ENCODE data around the gene DEFB131A. TPM values are rescaled to one million over a fixed set of nuclear protein-coding genes. Genes with fewer than 3 reads are reported as not detected.
"Not testable (repeated sequence)": the region's sequence is repeated elsewhere in the genome, so short reads cannot be mapped to it uniquely, and the experiment has no call there.

The DEFB131A gene, protein sequence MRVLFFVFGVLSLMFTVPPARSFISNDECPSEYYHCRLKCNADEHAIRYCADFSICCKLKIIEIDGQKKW
- polyA plus RNA-seq (2013, experiment 1 of 2): not detected
- polyA plus RNA-seq (2013, experiment 2 of 2): not detected

DNA sequence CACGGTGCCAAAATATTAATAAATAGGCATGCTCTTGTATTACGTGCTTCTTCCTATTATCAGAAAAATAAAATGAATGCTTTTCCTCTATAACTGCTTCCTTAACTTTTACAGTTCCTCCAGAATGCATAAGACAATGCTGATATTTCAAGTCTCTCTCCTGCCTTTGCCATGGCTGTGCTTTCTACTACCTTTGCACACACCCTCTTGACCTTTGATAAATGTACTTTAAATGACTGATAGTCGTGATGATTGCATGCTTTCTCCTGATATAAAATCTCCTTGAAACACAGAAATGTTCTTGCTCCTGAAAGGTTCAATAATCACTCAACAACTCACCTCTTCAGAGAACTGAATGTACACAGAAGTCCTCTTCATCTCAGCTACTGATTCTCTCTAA, at the start of gene DEFB131A:
Gene DEFB131A (plus strand): TSS at position 301 of the 400 bp plus-strand sequence. CDS start 120 bp downstream, outside the sequence.
- not testable (repeated sequence) for H2BK12ac ChIP-seq (ENCODE audit: low read length); H4K8ac ChIP-seq (ENCODE audit: low read depth, low read length); H3K27ac ChIP-seq (replicated peaks; ENCODE audit: low read length); H3K23ac ChIP-seq (ENCODE audit: low read depth, low read length, poor library complexity); H2BK15ac ChIP-seq (ENCODE audit: low read length); H2AK5ac ChIP-seq (ENCODE audit: low read depth, low read length); H3K4me3 ChIP-seq (ENCODE audit: low read length in 2 of 2); H3K36me3 ChIP-seq (replicated peaks in 1 of 2; ENCODE audit: control insufficient read depth in 2 of 2, insufficient read depth in 2 of 2, low read length in 2 of 2); H3K9me3 ChIP-seq (replicated peaks in 1 of 2; ENCODE audit: control insufficient read depth in 2 of 2, insufficient read depth in 1 of 2, low read depth in 1 of 2, low read length in 2 of 2); H3K14ac ChIP-seq (ENCODE audit: low read length); H4K91ac ChIP-seq (ENCODE audit: low read depth, low read length, poor library complexity); H2BK5ac ChIP-seq (ENCODE audit: low read length); H3K27me3 ChIP-seq (ENCODE audit: control insufficient read depth in 3 of 3, insufficient read depth in 3 of 3, low read depth in 1 of 3, low read length in 3 of 3); H3K4me2 ChIP-seq (ENCODE audit: insufficient read depth, low read length, poor library complexity, severe bottlenecking); H3K9ac ChIP-seq (ENCODE audit: low read depth, low read length, poor library complexity); H3K79me1 ChIP-seq (ENCODE audit: low read depth, low read length); H3K4ac ChIP-seq (ENCODE audit: low read length); H2BK120ac ChIP-seq (ENCODE audit: low read depth, low read length); DNase-seq (ENCODE audit: low spot score); H3K18ac ChIP-seq (ENCODE audit: low read length); H3K4me1 ChIP-seq (ENCODE audit: control insufficient read depth in 2 of 2, insufficient read depth in 1 of 2, low read depth in 1 of 2, low read length in 2 of 2); H2AFZ ChIP-seq (ENCODE audit: low read length)
- no CpG with 5 or more reads among the region's 3 CpGs for WGBS, 2 donors (ENCODE audit: extremely low coverage in 2 of 2, insufficient read length in 2 of 2, insufficient replicate concordance in 1 of 2)

DNA sequence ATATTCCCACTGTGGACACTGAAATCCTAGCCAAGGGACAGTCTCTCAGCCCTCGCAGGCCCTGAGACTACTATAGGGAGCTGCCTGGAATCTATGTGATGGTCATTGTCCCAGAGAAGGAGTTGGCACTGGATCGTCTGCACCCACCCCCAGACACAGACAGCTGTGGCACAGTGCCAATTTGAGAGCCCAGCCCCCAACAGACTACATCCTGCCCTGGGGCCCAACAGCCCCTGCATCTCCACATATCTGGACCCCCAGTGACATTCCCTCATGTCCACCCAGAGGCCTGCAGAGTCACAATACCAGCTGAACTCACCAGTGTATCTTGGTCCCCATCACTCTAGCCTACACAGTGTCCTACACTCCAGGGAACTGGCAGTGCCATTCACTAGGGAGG, 38.4 kb upstream of the DEFB131A start:
- not testable (repeated sequence) for H3K4ac ChIP-seq (ENCODE audit: low read length); H3K27me3 ChIP-seq (ENCODE audit: control insufficient read depth in 3 of 3, insufficient read depth in 3 of 3, low read depth in 1 of 3, low read length in 3 of 3); H4K91ac ChIP-seq (ENCODE audit: low read depth, low read length, poor library complexity); H2BK15ac ChIP-seq (ENCODE audit: low read length); H3K79me1 ChIP-seq (ENCODE audit: low read depth, low read length); H3K27ac ChIP-seq (replicated peaks; ENCODE audit: low read length); H4K8ac ChIP-seq (ENCODE audit: low read depth, low read length); H2AK5ac ChIP-seq (ENCODE audit: low read depth, low read length); H3K23ac ChIP-seq (ENCODE audit: low read depth, low read length, poor library complexity); H3K4me3 ChIP-seq (ENCODE audit: low read length in 2 of 2); H2AFZ ChIP-seq (ENCODE audit: low read length); H3K9ac ChIP-seq (ENCODE audit: low read depth, low read length, poor library complexity); H2BK120ac ChIP-seq (ENCODE audit: low read depth, low read length); H2BK5ac ChIP-seq (ENCODE audit: low read length); H3K4me1 ChIP-seq (ENCODE audit: control insufficient read depth in 2 of 2, insufficient read depth in 1 of 2, low read depth in 1 of 2, low read length in 2 of 2); H3K14ac ChIP-seq (ENCODE audit: low read length); DNase-seq (ENCODE audit: low spot score); H3K4me2 ChIP-seq (ENCODE audit: insufficient read depth, low read length, poor library complexity, severe bottlenecking); H2BK12ac ChIP-seq (ENCODE audit: low read length); H3K9me3 ChIP-seq (replicated peaks in 1 of 2; ENCODE audit: control insufficient read depth in 2 of 2, insufficient read depth in 1 of 2, low read depth in 1 of 2, low read length in 2 of 2); H3K18ac ChIP-seq (ENCODE audit: low read length); H3K36me3 ChIP-seq (replicated peaks in 1 of 2; ENCODE audit: control insufficient read depth in 2 of 2, insufficient read depth in 2 of 2, low read length in 2 of 2)
- WGBS, 2 donors (ENCODE audit: extremely low coverage in 2 of 2, insufficient read length in 2 of 2, insufficient replicate concordance in 1 of 2): no CpG with 5 or more reads among the region's 2 CpGs

DNA sequence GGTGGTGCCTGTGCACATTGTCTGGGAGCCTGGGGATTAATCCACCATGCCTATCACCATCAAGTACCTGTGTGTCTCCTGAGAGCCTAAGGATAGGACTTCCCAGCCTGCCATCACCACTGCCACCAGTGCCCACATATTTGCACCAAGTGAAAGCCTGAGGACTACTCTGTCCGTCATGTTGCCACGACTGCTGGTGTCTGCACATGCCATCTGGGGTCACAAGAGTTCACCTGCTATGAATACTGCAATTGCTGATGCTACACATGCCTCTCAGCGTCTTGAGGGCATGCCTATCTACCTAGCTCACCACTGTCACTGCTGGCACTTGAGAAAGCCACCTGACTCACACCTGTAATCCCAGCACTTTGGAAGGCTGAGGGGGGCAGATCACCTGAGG, 37.7 kb upstream of the DEFB131A start:
- H3K18ac ChIP-seq (ENCODE audit: low read length); H3K79me1 ChIP-seq (ENCODE audit: low read depth, low read length); H3K9me3 ChIP-seq (replicated peaks in 1 of 2; ENCODE audit: control insufficient read depth in 2 of 2, insufficient read depth in 1 of 2, low read depth in 1 of 2, low read length in 2 of 2); H2BK12ac ChIP-seq (ENCODE audit: low read length); H3K9ac ChIP-seq (ENCODE audit: low read depth, low read length, poor library complexity); H2BK5ac ChIP-seq (ENCODE audit: low read length); H3K23ac ChIP-seq (ENCODE audit: low read depth, low read length, poor library complexity); H3K14ac ChIP-seq (ENCODE audit: low read length); DNase-seq (ENCODE audit: low spot score); H4K8ac ChIP-seq (ENCODE audit: low read depth, low read length); H3K4ac ChIP-seq (ENCODE audit: low read length); H3K4me1 ChIP-seq (ENCODE audit: control insufficient read depth in 2 of 2, insufficient read depth in 1 of 2, low read depth in 1 of 2, low read length in 2 of 2); H3K27me3 ChIP-seq (ENCODE audit: control insufficient read depth in 3 of 3, insufficient read depth in 3 of 3, low read depth in 1 of 3, low read length in 3 of 3); H2AFZ ChIP-seq (ENCODE audit: low read length); H2BK15ac ChIP-seq (ENCODE audit: low read length); H3K4me3 ChIP-seq (ENCODE audit: low read length in 2 of 2); H4K91ac ChIP-seq (ENCODE audit: low read depth, low read length, poor library complexity); H3K4me2 ChIP-seq (ENCODE audit: insufficient read depth, low read length, poor library complexity, severe bottlenecking); H2BK120ac ChIP-seq (ENCODE audit: low read depth, low read length); H3K27ac ChIP-seq (replicated peaks; ENCODE audit: low read length); H2AK5ac ChIP-seq (ENCODE audit: low read depth, low read length); H3K36me3 ChIP-seq (replicated peaks in 1 of 2; ENCODE audit: control insufficient read depth in 2 of 2, insufficient read depth in 2 of 2, low read length in 2 of 2): not testable (repeated sequence)
- no CpG with 5 or more reads among the region's 3 CpGs for WGBS, 2 donors (ENCODE audit: extremely low coverage in 2 of 2, insufficient read length in 2 of 2, insufficient replicate concordance in 1 of 2)

DNA sequence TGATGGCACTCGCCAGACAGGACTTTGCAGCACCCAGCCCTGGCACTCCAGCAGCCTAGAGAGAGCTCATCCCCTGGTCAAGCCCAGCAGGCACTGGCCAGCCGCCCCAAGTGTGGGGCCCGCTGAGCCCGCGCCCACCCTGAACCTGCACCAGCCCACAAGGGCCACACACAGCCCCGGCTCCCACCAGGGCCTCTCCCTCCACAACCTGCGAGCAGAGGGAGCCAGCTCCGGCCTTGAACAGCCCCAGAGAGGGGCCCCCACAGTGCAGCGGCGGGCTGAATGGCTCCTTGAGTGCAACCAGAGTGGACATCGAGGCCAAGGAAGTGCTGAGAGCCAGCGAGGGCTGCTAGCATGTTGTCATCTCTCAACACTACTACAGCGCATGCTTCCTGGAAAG, 34.4 kb upstream of the DEFB131A start:
- Histone ChIP-seq H3K4me3 (ENCODE audit: low read length in 2 of 2) (peak overlapping the region in 1 of 2 donors; percentile 34), H3K23ac (ENCODE audit: low read depth, low read length, poor library complexity) (no peak overlapping the region), H4K8ac (ENCODE audit: low read depth, low read length) (no peak overlapping the region), H3K79me1 (ENCODE audit: low read depth, low read length) (no peaks in the 10 kb centered on the region), H3K14ac (ENCODE audit: low read length) (no peak overlapping the region), H3K4me2 (ENCODE audit: insufficient read depth, low read length, poor library complexity, severe bottlenecking) (no peak overlapping the region), H2BK15ac (ENCODE audit: low read length) (no peak overlapping the region), H2BK12ac (ENCODE audit: low read length) (no peak overlapping the region), H2BK5ac (ENCODE audit: low read length) (no peak overlapping the region), H3K4me1 (ENCODE audit: control insufficient read depth in 2 of 2, insufficient read depth in 1 of 2, low read depth in 1 of 2, low read length in 2 of 2) (no peaks in the 10 kb centered on the region), H2AFZ (ENCODE audit: low read length) (no peak overlapping the region), H3K9me3 (replicated peaks in 1 of 2; ENCODE audit: control insufficient read depth in 2 of 2, insufficient read depth in 1 of 2, low read depth in 1 of 2, low read length in 2 of 2) (peaks cover 0 to 2% of the 10 kb centered on the region in 2 donors), H3K18ac (ENCODE audit: low read length) (no peak overlapping the region), H3K9ac (ENCODE audit: low read depth, low read length, poor library complexity) (no peak overlapping the region), H2BK120ac (ENCODE audit: low read depth, low read length) (no peak overlapping the region), H3K27ac (replicated peaks; ENCODE audit: low read length) (no peak overlapping the region), H3K27me3 (ENCODE audit: control insufficient read depth in 3 of 3, insufficient read depth in 3 of 3, low read depth in 1 of 3, low read length in 3 of 3) (no peaks in the 10 kb centered on the region), H2AK5ac (ENCODE audit: low read depth, low read length) (no peak overlapping the region), H3K36me3 (replicated peaks in 1 of 2; ENCODE audit: control insufficient read depth in 2 of 2, insufficient read depth in 2 of 2, low read length in 2 of 2) (no peaks in the 10 kb centered on the region), H3K4ac (ENCODE audit: low read length) (no peak overlapping the region), H4K91ac (ENCODE audit: low read depth, low read length, poor library complexity) (no peak overlapping the region)
- no peak for DNase-seq (ENCODE audit: low spot score)
- WGBS, 2 donors (ENCODE audit: extremely low coverage in 2 of 2, insufficient read length in 2 of 2, insufficient replicate concordance in 1 of 2): no CpG with 5 or more reads among the region's 13 CpGs

Measured in neuronal stem cell (in vitro differentiated cells).